HG03442 (cell line): ENCODE measurements around the gene VPS37C.

ENCODE experiments used
- ATAC-seq: cut with Tn5 transposase; IDR thresholded peaks from one replicate; pipeline ENCODE4 v1.9.1; 2021; ENCODE audit warnings: mild to moderate bottlenecking, moderate library complexity; ENCODE audit not compliant: unreplicated experiment

VPS37C gene

GRCh38 chr11:61134801-61135257 is 26.4 kb downstream of the VPS37C start:
- ATAC-seq: no peak

- ATAC-seq: no peak
Measured at GRCh38 chr11:61133956-61134662, 27.1 kb downstream of the VPS37C start.

GRCh38 chr11:61133145-61133544 is 28.1 kb downstream of the VPS37C start:
- no peak for ATAC-seq

- ATAC-seq: no peak
Measured at GRCh38 chr11:61132646-61133045, 28.6 kb downstream of the VPS37C start.

GRCh38 chr11:61131998-61132555 is 29.1 kb downstream of the VPS37C start:
- ATAC-seq: no peak

GRCh38 chr11:61131586-61131985 is 29.6 kb downstream of the VPS37C start:
- ATAC-seq: no peak

- ATAC-seq: no peak
Measured at GRCh38 chr11:61131186-61131585, 30.0 kb downstream of the VPS37C start.

GRCh38 chr11:61129639-61130523 is 31.3 kb downstream of the VPS37C start:
- peak; percentile 85 for ATAC-seq

GRCh38 chr11:61128947-61129638 is 32.1 kb downstream of the VPS37C start:
- no peak for ATAC-seq

GRCh38 chr11:61127991-61128390 is 33.2 kb downstream of the VPS37C start:
- no peak for ATAC-seq

- no peak for ATAC-seq
Measured at GRCh38 chr11:61126256-61126655, 35.0 kb downstream of the VPS37C start.

GRCh38 chr11:61125310-61125684 is 35.9 kb downstream of the VPS37C start:
- ATAC-seq: no peak

- ATAC-seq: no peak
Measured at GRCh38 chr11:61124574-61125309, 36.5 kb downstream of the VPS37C start.

- no peak for ATAC-seq
Measured at GRCh38 chr11:61123775-61124571, 37.3 kb downstream of the VPS37C start.

GRCh38 chr11:61122761-61123160 is 38.5 kb downstream of the VPS37C start:
- no peak for ATAC-seq

- no peak for ATAC-seq
Measured at GRCh38 chr11:61121917-61122316, 39.3 kb downstream of the VPS37C start.

GRCh38 chr11:61121192-61121831 is 39.9 kb downstream of the VPS37C start:
- no peak for ATAC-seq

- no peak for ATAC-seq
Measured at GRCh38 chr11:61120706-61121191, 40.5 kb downstream of the VPS37C start.

- no peak for ATAC-seq
Measured at GRCh38 chr11:61120099-61120705, 41.0 kb downstream of the VPS37C start.
